HCT116 (cell line): ENCODE measurements around the gene CREG2.

Source experiments
- ELF1 ChIP-seq: IDR thresholded peaks from 2 replicates; pipeline ENCODE4 v1.6.1; 2012; ENCODE audit warnings: low read depth, borderline replicate concordance
- RAD21 ChIP-seq: IDR thresholded peaks from 2 replicates; pipeline ENCODE4 v1.6.1; 2012; ENCODE audit warnings: low read depth, mild to moderate bottlenecking

DNA sequence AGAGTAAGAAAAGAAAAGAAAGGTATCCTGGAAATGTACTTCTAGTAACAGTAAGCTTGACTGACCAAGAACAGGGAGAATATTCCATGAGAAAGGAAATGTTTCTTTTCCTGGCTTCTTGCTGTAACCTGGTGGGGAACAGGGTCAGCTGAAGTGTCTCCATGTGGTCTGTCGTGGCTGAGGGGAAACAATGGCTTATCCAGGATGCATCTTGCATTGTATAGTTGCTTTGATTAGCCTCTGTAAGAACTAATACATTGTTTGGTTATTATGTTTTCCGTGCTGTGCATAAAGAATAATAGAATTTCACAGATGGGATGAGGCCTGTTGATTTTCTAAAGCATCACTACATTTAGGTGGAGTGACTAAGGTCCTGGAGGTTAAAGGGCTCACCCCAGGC is 4.9 kb downstream of the CREG2 start:
- TF ChIP-seq RAD21, result no peak
- no peak for TF ChIP-seq ELF1
